Camera-type eye (tissue), 1 donor: Measurements from ENCODE around the gene TRMT10A. TPM values are rescaled to one million over a fixed set of nuclear protein-coding genes. Genes with fewer than 3 reads are reported as not detected.

ENCODE experiments used
- total RNA-seq: library from RNA; depleted of rRNA; stranded (reverse); fragments of >200 nt; gene quantifications from one replicate; pipeline ENCODE4 v1.2.3, GENCODE V29; 2014

The TRMT10A gene, protein sequence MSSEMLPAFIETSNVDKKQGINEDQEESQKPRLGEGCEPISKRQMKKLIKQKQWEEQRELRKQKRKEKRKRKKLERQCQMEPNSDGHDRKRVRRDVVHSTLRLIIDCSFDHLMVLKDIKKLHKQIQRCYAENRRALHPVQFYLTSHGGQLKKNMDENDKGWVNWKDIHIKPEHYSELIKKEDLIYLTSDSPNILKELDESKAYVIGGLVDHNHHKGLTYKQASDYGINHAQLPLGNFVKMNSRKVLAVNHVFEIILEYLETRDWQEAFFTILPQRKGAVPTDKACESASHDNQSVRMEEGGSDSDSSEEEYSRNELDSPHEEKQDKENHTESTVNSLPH
- total RNA-seq, result 15.4 TPM

DNA sequence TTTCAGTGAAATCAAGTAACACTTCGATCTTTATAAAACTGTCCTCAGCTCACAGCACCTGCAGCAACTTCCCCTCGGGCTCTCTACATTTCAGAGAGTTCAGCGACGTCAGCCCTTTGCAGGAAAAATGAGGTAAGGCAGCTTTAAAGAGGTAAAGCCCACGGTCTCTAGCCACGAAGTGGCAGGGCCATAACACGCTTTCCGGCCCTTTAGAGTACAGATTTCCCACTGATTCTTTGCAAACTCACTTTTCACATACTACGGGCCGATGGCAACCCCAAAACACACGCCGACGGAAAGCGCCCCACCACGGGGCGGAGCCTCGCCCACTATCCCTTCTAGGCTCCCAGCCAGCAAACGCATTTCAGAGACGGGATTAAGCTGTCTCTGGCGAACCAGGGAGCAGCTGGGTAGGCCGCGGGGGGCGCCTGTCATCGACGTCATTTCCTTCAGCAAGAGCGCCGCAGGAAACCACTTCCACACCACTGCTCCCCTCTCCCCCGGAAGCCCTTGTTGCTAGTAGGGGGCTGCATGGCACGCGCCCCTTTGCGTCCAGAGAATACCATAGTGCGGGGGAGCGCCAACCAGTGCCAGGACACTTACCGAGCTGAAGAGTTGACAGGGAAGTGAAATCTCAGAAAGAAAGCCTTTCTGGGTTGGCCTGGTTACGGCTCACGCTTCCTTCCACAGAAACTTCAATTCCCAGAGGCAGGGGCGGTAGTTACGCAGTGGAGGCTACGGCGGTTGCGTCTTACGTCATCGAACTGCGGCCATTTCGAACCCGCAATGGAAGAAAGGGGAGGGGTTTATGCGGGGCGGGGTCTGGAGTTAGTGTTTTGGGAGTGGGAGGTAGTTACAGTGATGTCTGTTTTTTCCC, at the start of gene TRMT10A:
Gene TRMT10A, minus strand, starts transcription at position 730 of the 877 bp plus-strand sequence. CDS start 4,701 bp downstream, outside the sequence.

GRCh38 chr4:99574530-99575324, 10.9 kb upstream of the TRMT10A start, which contains the start of gene MTTP:
MTTP (plus strand) TSS chr4:99574824; CDS start chr4:99574910, 86 bp downstream.

DNA sequence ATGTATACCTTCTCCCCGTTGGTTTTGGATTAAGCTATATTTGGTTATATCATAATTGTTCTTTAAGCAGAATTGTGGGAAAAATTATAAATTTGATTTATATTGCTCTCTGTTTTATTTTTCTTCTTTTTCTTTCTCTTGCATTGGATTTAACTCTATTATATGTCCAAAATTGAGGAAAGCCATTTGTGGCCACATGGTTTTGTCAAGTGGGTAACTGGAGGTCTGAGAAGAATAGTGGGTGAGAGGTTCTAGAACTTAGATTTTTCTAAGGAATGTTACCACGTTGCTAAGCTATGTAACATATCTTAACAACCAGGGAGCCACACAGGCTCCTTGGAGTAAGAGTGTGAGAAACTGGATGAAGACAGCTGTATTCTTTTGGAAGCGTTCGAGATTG, 53.1 kb downstream of the TRMT10A start, which contains the start of gene C4orf17:
Gene C4orf17, plus strand, starts transcription at position 301 of the 400 bp plus-strand sequence. CDS start 2,061 bp downstream, outside the sequence.

Other genes starting within 250 kb of the TRMT10A start
- gene ADH1B, start 242.6 kb downstream of the TRMT10A start, total RNA-seq, result 8.9 TPM
- gene ADH1C, start 211.3 kb downstream of the TRMT10A start, total RNA-seq, result 1.3 TPM
- gene ADH7, start 128.7 kb downstream of the TRMT10A start, total RNA-seq, result 1.1 TPM
- gene C4orf17, start 53.0 kb downstream of the TRMT10A start, total RNA-seq, result not detected
- gene MTTP, start 10.8 kb upstream of the TRMT10A start, total RNA-seq, result 1.6 TPM
- gene C4orf54, start 93.8 kb upstream of the TRMT10A start, total RNA-seq, result 10.6 TPM